Prostate gland (tissue), 2 donors: ENCODE measurements around the gene PCSK6. TPM values are rescaled to one million over a fixed set of nuclear protein-coding genes. Genes with fewer than 3 reads are reported as not detected.

ENCODE experiments used
- DNase-seq: peaks from one replicate; pipeline ENCODE4 v3.0.0-alpha.2; 2019; ENCODE audit warnings: low spot score
- H3K27ac ChIP-seq, 2 donors: fragments of 200-600 bp; sonication (generic); 2 replicates each; pipeline ENCODE4 v1.5.1; 2017 to 2019
- H3K27me3 ChIP-seq: fragments of 200-600 bp; sonication (generic); replicated peaks from 2 replicates; pipeline ENCODE4 v1.5.1; 2019; ENCODE audit not compliant: insufficient read depth
- H3K36me3 ChIP-seq, 2 donors: fragments of 200-600 bp; sonication (generic); 1 replicate in 1 of 2; 2 replicates in 1 of 2; pipeline versions ENCODE4 v1.5.1 to v1.8.1; 2017 to 2019
- H3K4me1 ChIP-seq: fragments of 200-600 bp; sonication (generic); replicated peaks from 2 replicates; pipeline ENCODE4 v1.5.1; 2019
- H3K4me3 ChIP-seq, 2 donors: fragments of 200-600 bp; sonication (generic); 2 replicates each; pipeline ENCODE4 v1.5.1; 2017 to 2019
- H3K9me3 ChIP-seq: fragments of 200-600 bp; sonication (generic); 2 replicates; pipeline ENCODE4 v1.5.1; 2017
- POLR2A ChIP-seq: fragments of 450-650 bp; IDR thresholded peaks from one replicate; pipeline ENCODE4 v1.6.1; 2016; ENCODE audit warnings: antibody characterized with exemption, mild to moderate bottlenecking
- POLR2AphosphoS5 ChIP-seq: sonication (generic); formaldehyde crosslinking; IDR thresholded peaks from one replicate; pipeline ENCODE4 v1.6.1; 2017; ENCODE audit warnings: antibody characterized with exemption
- WGBS: methylation state at CpG from one replicate; pipeline ENCODE4 v1.1.5; 2018; 5-methylcytosine and 5-hydroxymethylcytosine counted together
- intact Hi-C: fragments of 100-400 bp; cut with DNase I; formaldehyde crosslinking; loops from one replicate; pipeline ENCODE4 v1.14.2; 2022
- total RNA-seq, 2 donors: library from RNA; depleted of rRNA; stranded (reverse); fragments of >200 nt; gene quantifications; one replicate each; pipeline ENCODE4 v1.1.0, GENCODE V29; 2016
- TF ChIP-seq, protein P1 (sequence below), 4 experiments: fragments of 200-600 bp in 2 of 4; fragments of 450-650 bp in 2 of 4; sonication (generic) in 2 of 4; IDR thresholded peaks; 1 replicate in 3 of 4; 2 replicates in 1 of 4; pipeline ENCODE4 v1.5.1; 2016 to 2019; ENCODE audit warnings: antibody characterized with exemption in 4 of 4, mild to moderate bottlenecking in 2 of 4, moderate library complexity in 2 of 4

PCSK6 gene
- total RNA-seq, 2 donors from 2014 or later = 4.4 to 84.1 TPM

DNA sequence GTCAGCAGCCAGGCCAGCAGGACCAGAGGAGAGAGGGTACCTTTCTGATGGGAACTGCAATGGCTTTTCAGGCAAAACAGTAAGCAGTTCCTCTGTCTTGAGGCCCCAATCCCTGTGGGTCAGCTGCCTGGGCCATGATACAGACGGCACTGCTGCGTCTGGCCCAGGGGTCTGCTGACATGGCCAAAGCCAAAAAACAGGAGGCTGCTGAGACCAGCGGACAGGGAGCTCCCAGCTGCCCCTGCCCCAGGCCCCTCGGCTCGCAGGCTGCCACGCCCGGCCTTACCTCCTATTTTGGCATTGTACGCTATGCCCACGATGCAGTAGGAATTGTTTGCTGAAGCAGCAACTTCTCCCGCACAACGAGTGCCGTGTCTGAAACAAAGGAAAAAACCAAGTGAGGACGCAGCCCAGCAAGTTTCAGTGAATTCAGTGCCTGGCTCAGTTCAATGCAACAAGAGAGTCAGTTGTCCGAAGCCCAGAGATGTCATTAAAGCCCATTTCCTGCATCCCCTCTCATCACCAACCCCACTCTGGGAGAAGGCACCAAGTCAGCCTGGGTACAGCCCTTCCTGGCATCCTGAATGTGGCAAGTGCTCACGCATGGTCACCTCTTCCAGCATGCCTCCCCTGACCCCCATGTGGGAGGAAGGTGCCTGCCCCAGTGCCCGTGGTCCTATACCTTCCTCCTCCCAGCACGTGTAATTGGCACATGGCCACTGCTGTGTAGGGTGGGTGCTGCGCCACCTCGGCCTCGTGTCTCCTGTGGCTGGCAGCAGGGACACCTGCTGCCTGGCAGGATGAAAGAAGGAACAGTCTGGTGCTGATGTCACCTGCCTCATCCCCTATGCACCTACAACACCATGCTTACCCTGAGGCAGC, 61.7 kb downstream of the PCSK6 start:
- WGBS = 83% methylated on average over 20 of the region's 20 CpGs
- Histone ChIP-seq H3K27me3 (no peaks in the 10 kb centered on the region), H3K27ac (no peak overlapping the region), H3K9me3 (no peaks in the 10 kb centered on the region), H3K36me3 (no peaks in the 10 kb centered on the region), H3K4me3 (no peak overlapping the region), H3K4me1 (no peaks in the 10 kb centered on the region)
- intact Hi-C loops = no loop called here
- DNase-seq = no peak
- TF ChIP-seq POLR2A (no peak), POLR2AphosphoS5 (no peak)
- TF ChIP-seq, protein P1, sequence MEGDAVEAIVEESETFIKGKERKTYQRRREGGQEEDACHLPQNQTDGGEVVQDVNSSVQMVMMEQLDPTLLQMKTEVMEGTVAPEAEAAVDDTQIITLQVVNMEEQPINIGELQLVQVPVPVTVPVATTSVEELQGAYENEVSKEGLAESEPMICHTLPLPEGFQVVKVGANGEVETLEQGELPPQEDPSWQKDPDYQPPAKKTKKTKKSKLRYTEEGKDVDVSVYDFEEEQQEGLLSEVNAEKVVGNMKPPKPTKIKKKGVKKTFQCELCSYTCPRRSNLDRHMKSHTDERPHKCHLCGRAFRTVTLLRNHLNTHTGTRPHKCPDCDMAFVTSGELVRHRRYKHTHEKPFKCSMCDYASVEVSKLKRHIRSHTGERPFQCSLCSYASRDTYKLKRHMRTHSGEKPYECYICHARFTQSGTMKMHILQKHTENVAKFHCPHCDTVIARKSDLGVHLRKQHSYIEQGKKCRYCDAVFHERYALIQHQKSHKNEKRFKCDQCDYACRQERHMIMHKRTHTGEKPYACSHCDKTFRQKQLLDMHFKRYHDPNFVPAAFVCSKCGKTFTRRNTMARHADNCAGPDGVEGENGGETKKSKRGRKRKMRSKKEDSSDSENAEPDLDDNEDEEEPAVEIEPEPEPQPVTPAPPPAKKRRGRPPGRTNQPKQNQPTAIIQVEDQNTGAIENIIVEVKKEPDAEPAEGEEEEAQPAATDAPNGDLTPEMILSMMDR (IDR thresholded peaks at IDR 0.05) = no peak

- Histone ChIP-seq H3K4me1 (no peaks in the 10 kb centered on the region), H3K27ac (no peak overlapping the region), H3K27me3 (no peaks in the 10 kb centered on the region), H3K9me3 (no peaks in the 10 kb centered on the region), H3K4me3 (no peak overlapping the region), H3K36me3 (no peaks in the 10 kb centered on the region)
- WGBS = 79% methylated on average over 17 of the region's 17 CpGs
- intact Hi-C loops = no loop called here
- TF ChIP-seq POLR2A (no peak), POLR2AphosphoS5 (no peak)
- TF ChIP-seq, protein P1 (IDR thresholded peaks at IDR 0.05) = no peak
- DNase-seq = no peak
Measured at GRCh38 chr15:101426761-101427333, 62.7 kb downstream of the PCSK6 start.

DNA sequence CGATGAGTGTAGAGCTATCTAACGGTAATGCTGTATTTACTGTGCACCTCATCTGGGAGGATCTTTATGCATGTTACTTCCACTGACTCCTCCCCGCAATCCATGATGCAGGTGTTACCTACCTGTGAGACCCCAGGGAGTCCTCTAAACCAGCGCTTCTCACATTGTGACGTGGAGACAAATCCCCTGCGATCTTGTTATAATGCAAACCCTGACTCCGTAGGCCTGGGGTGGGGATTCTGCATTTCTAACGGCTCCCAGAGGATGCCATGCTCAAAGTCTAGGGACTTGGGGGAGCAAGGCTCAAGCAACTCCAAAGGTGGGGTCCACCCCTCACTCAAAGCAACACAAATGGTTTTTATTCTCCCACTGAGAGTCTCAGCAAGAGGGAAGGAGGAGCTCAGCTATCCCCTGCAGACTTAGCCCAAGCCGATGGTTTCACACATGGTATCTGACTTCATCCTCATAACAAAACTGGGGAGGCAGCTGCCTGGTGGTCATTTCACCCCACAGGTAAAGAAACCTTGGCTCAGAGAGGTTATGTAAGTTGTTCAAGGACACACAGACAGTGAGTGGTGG, 63.6 kb downstream of the PCSK6 start:
- H3K27me3 ChIP-seq = no peaks in the 10 kb centered on the region
- H3K4me1 ChIP-seq = no peaks in the 10 kb centered on the region
- intact Hi-C loops = no loop called here
- H3K36me3 ChIP-seq = no peaks in the 10 kb centered on the region
- H3K4me3 ChIP-seq = no peak overlapping the region
- H3K27ac ChIP-seq = no peak overlapping the region
- no peak for TF ChIP-seq POLR2A
- no peak for TF ChIP-seq POLR2AphosphoS5
- TF ChIP-seq, protein P1 (IDR thresholded peaks at IDR 0.05) = no peak
- no peaks in the 10 kb centered on the region for H3K9me3 ChIP-seq
- WGBS = 89% methylated on average over 9 of the region's 9 CpGs
- no peak for DNase-seq

- Histone ChIP-seq H3K27ac (no peak overlapping the region), H3K4me3 (no peak overlapping the region), H3K36me3 (no peaks in the 10 kb centered on the region), H3K9me3 (no peaks in the 10 kb centered on the region), H3K4me1 (no peaks in the 10 kb centered on the region), H3K27me3 (no peaks in the 10 kb centered on the region)
- intact Hi-C loops = no loop called here
- WGBS = 87% methylated on average over 7 of the region's 7 CpGs
- TF ChIP-seq, protein P1 (IDR thresholded peaks at IDR 0.05) = no peak
- TF ChIP-seq POLR2AphosphoS5 = no peak
- TF ChIP-seq POLR2A = no peak
- no peak for DNase-seq
Measured at GRCh38 chr15:101424984-101425383, 64.5 kb downstream of the PCSK6 start.
